Right atrium auricular region (tissue), 2 donors: ENCODE data around the gene ERAL1. TPM values are rescaled to one million over a fixed set of nuclear protein-coding genes. Genes with fewer than 3 reads are reported as not detected.
"Not testable (repeated sequence)": the region's sequence is repeated elsewhere in the genome, so short reads cannot be mapped to it uniquely, and the experiment has no call there.

ENCODE experiments used
- DNase-seq: peaks from one replicate; pipeline ENCODE4 v3.0.0-alpha.2; 2019; ENCODE audit warnings: low spot score
- H3K27ac ChIP-seq, 2 donors: fragments of 200-600 bp; sonication (generic); 1 replicate in 1 of 2; 2 replicates in 1 of 2; pipeline ENCODE4 v1.5.1; 2016 to 2019
- H3K27me3 ChIP-seq, 2 donors: fragments of 200-600 bp; sonication (generic); one replicate each; pipeline versions ENCODE4 v1.5.1 to v1.6.0; 2017 to 2019
- H3K36me3 ChIP-seq: fragments of 200-600 bp; sonication (generic); one replicate; pipeline ENCODE4 v1.5.1; 2016
- H3K4me1 ChIP-seq, 2 donors: fragments of 200-600 bp; sonication (generic); one replicate each; pipeline versions ENCODE4 v1.5.1 to v1.6.0; 2017 to 2019
- H3K4me3 ChIP-seq, 2 donors: fragments of 200-600 bp; sonication (generic); 1 replicate in 1 of 2; 2 replicates in 1 of 2; pipeline ENCODE4 v1.5.1; 2017 to 2019; ENCODE audit warnings: mild to moderate bottlenecking in 1 of 2, moderate library complexity in 1 of 2
- H3K9me3 ChIP-seq, 2 donors: fragments of 200-600 bp; sonication (generic); one replicate each; pipeline ENCODE4 v1.5.1; 2019
- CTCF ChIP-seq, 2 donors: fragments of 200-600 bp; sonication (generic); IDR thresholded peaks; one replicate each; pipeline ENCODE4 v1.5.1; 2019; ENCODE audit warnings: antibody characterized with exemption in 2 of 2
- total RNA-seq, 2 donors: library from RNA; depleted of rRNA; stranded (reverse); fragments of >200 nt; gene quantifications; one replicate each; pipeline ENCODE4 v1.1.0, GENCODE V29; 2016

The ERAL1 gene
- total RNA-seq, 2 donors from 2014 or later = 32.0 to 51.4 TPM

DNA sequence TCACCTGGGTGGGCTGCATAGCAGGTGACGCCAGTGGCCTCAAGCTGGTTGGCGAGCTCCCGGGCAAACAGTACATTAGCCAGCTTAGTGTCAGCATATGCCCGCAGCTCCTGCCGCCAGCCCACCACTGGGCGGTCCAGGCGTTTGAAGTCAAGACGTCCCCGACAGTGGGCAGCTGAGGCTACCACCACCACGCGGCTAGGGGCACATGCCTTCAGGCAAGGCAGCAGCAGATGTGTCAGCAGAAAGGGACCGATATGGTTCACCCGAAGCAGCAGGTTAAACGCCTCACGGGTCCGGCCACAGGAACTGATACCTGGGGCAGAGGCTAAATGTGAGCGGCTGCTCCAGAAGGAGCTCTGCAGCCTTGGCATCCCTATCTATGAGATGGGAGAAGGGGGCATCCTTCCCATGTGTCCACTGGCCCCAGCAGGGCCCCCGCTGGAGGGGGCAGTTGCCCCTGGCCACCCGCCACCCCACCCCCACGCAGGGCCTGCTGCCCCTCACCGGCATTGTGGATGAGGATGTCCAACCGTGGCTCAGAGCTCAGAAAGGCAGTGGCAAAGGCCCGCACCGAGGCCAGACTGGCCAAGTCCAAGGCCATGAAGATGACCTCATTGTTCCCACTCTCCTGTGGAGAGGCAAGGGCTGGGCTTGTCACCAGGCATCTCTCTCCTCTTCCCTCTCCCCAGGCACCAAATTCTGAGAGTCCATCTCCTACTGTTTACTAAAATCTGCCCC lies 46.3 kb downstream of the ERAL1 start:
- TF ChIP-seq CTCF (IDR thresholded peaks at IDR 0.05) = no peak
- Histone ChIP-seq H3K27ac (no peak overlapping the region), H3K9me3 (no peaks in the 10 kb centered on the region), H3K27me3 (no peaks in the 10 kb centered on the region), H3K4me3 (no peak overlapping the region), H3K36me3 (peaks cover 7% of the 10 kb centered on the region), H3K4me1 (peaks cover 0 to 41% of the 10 kb centered on the region in 2 donors)
- DNase-seq = no peak

- peaks cover 12% of the 10 kb centered on the region for H3K36me3 ChIP-seq
- H3K4me1 ChIP-seq = peaks cover 0 to 35% of the 10 kb centered on the region in 2 donors
- H3K27me3 ChIP-seq = no peaks in the 10 kb centered on the region
- peak overlapping the region; percentile 74 to 77 for H3K27ac ChIP-seq
- H3K9me3 ChIP-seq = no peaks in the 10 kb centered on the region
- peak overlapping the region; percentile 64 for H3K4me3 ChIP-seq
- no peak for DNase-seq
- no peak for TF ChIP-seq CTCF (IDR thresholded peaks at IDR 0.05)
Observed at GRCh38 chr17:28901866-28902818, 47.3 kb downstream of the ERAL1 start.

- Histone ChIP-seq H3K4me3 (peak within 1 kb of the TSS; percentile 64), H3K27ac (peak within 1 kb of the TSS; percentile 74 to 77), H3K4me1 (peaks cover 0 to 40% of the 10 kb centered on the region in 2 donors), H3K9me3 (no peaks in the 10 kb centered on the region), H3K36me3 (peaks cover 19% of the 10 kb centered on the region), H3K27me3 (no peaks in the 10 kb centered on the region)
- peak; percentile 72 for DNase-seq
- peak; percentile 75 to 90 for TF ChIP-seq CTCF (IDR thresholded peaks at IDR 0.05)
Observed at GRCh38 chr17:28902819-28903545, 48.2 kb downstream of the ERAL1 start, which contains the start of gene DHRS13. Gene DHRS13 (minus strand): TSS chr17:28903079. CDS start chr17:28902944, 135 bp downstream.

DNA sequence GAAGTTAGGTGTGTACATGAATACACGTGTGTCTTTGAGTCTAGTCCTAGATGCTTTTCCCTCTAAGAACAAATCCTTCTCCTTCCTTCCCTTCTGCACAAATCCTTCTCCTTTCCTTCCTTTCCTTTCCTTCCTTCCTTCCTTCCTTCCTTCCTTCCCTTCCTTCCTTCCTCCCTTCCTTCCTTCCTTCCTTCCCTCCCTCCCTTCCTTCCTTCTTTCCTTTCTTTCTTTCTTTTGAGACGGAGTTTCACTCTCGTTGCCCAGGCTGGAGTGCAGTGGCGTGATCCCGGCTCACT lies 48.7 kb downstream of the ERAL1 start:
- not testable (repeated sequence) for H3K27ac ChIP-seq, H3K27me3 ChIP-seq, DNase-seq, H3K9me3 ChIP-seq, H3K4me3 ChIP-seq
- H3K36me3 ChIP-seq = peaks cover 24% of the 10 kb centered on the region
- peaks cover 0 to 40% of the 10 kb centered on the region in 2 donors for H3K4me1 ChIP-seq

DNA sequence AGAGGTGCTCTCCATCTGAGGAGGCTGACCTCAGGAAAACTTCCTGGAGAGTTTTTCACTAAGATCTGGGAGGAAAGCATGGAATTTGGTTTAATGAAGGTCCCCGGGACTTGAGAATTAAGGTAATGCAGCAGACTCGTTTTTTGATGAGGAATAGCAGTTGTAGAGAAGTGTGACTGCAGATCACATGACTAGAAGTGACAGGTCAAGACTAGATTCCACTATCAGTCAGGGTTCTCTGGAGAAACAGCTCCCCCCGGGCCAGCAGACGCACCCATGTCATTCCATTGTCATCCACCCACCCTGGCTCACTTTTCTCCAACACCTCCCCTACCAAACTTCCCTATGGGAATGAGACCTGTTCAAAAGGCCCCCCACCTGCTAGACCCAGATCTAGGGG lies 50.0 kb downstream of the ERAL1 start:
- no peaks in the 10 kb centered on the region for H3K9me3 ChIP-seq
- H3K4me3 ChIP-seq = no peak overlapping the region
- no peaks in the 10 kb centered on the region for H3K27me3 ChIP-seq
- peaks cover 37% of the 10 kb centered on the region for H3K36me3 ChIP-seq
- TF ChIP-seq CTCF (IDR thresholded peaks at IDR 0.05) = no peak
- H3K27ac ChIP-seq = no peak overlapping the region
- peaks cover 0 to 48% of the 10 kb centered on the region in 2 donors for H3K4me1 ChIP-seq
- no peak for DNase-seq
